BJ (cell line): Measurements from ENCODE around the gene CRHR1. TPM values are rescaled to one million over a fixed set of nuclear protein-coding genes. Genes with fewer than 3 reads are reported as not detected.

Source experiments
- CTCF ChIA-PET: fragments of 350-600 bp; formaldehyde crosslinking; extraction: SDS; loops from one replicate; lab custom pipeline; 2021; ENCODE audit warnings: antibody characterized with exemption, inconsistent platforms; lab: Yijun Ruan, JAX
- POLR2A ChIA-PET: fragments of 300-600 bp; sonication (Branson Sonifier 250); formaldehyde crosslinking; extraction: SDS; loops from one replicate; lab custom pipeline; 2021; ENCODE audit warnings: antibody characterized with exemption; lab: Charles Lee
- DNase-seq: peaks from one replicate; pipeline ENCODE4 v3.0.0-alpha.2; 2011; ENCODE audit warnings: low read depth
- H3K27me3 ChIP-seq: 2 replicates; pipeline ENCODE4 v1.6.0; 2011; ENCODE audit warnings: low read length; ENCODE audit not compliant: control insufficient read depth, insufficient read depth
- H3K36me3 ChIP-seq: 2 replicates; pipeline ENCODE4 v1.5.1; 2011; ENCODE audit warnings: low read length; ENCODE audit not compliant: control insufficient read depth, insufficient read depth
- H3K4me3 ChIP-seq: 2 replicates; pipeline ENCODE4 v1.5.1; 2011; ENCODE audit warnings: low read depth, mild to moderate bottlenecking, control low read depth, low read length
- CTCF ChIP-seq: IDR thresholded peaks from 2 replicates; pipeline ENCODE4 v1.5.1; 2011; ENCODE audit warnings: low read depth, mild to moderate bottlenecking, control low read depth, inconsistent platforms, low read length, moderate library complexity; ENCODE audit not compliant: insufficient read depth
- polyA plus RNA-seq: library from polyadenylated mRNA; depleted of rRNA; stranded (reverse); fragments of >200 nt; gene quantifications from 2 replicates; pipeline ENCODE4 v1.2.3, GENCODE V29; 2011

The CRHR1 gene
- polyA plus RNA-seq, 1 experiment: not detected

GRCh38 chr17:45789874-45790273, 5.8 kb downstream of the CRHR1 start:
- ChIA-PET POLR2A (no interaction called here), CTCF (no interaction called here)
- DNase-seq: no peak
- TF ChIP-seq CTCF: no peak
- H3K4me3 ChIP-seq: no peak overlapping the region
- H3K36me3 ChIP-seq: no peaks in the 10 kb centered on the region
- peaks cover 39% of the 10 kb centered on the region for H3K27me3 ChIP-seq

DNA sequence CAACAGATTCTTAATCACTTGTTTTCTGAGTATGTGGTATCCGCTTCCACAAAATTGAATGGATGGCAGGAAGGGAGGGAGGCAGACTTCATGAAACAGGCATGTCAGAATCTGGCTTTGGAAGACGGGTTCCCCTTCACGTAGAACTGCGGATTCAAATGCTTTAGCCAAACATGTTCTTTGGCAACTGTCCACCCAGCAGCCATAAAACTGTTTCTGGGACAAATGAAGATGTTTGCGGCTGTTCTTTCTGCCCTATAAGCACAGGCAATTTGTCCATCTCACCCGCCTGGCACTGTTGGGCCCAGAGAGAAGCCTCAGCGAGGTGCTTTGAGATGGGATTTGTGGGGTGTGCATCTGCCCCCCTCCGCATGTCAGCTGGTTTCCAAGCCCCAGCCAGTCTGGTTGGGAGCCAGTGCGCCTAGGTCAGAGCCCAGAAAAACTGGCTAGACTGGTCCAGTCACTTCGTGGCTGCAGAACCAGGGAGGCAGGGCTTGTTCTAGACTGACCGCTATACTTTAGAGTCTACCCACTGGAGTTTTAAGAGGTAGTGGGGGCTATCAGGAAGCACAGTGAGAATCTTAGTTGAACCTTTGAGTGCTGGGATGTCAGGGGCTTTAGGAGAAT, 6.3 kb downstream of the CRHR1 start:
- peaks cover 34% of the 10 kb centered on the region for H3K27me3 ChIP-seq
- CTCF ChIA-PET: interaction anchor here (1.1 kb wide), 1 partner anchor 13 kb away, joined by 3 read pairs; no protein-coding TSS in a partner anchor
- no peak for DNase-seq
- H3K4me3 ChIP-seq: no peak overlapping the region
- H3K36me3 ChIP-seq: no peaks in the 10 kb centered on the region
- TF ChIP-seq CTCF: no peak
- POLR2A ChIA-PET: no interaction called here

DNA sequence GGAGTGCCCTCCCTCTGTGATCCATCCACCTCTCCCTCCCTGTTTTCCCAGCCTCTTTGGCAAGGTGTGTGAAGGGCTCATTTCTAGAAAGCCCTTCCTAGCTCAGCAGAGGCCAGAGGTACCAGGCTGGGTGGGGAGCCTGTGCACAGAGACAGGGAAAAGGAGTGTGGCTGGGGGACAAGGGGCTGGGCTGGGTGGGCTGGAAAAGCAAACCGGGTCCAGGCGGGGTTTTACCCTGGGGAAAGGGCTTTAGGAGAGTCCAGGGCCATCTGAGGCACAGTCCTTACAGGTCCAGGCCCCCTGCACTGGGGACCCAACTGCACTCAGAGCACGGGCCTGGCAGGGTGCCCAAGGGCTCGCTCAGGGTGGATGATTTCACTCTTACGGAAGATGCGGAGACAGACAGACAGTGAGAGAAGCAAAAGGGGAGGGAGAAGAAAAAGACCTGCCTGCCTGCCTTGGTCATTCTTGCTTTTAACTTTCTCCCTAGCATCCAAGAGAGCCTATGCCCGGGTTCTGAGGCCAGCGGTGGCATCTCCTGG, 7.0 kb downstream of the CRHR1 start:
- ChIA-PET POLR2A (no interaction called here), CTCF (interaction anchor here (0.8 to 1.1 kb wide), 2 partner anchors 12 to 151 kb away, joined by 3 read pairs; no protein-coding TSS in a partner anchor)
- Histone ChIP-seq H3K27me3 (peaks cover 34% of the 10 kb centered on the region), H3K4me3 (no peak overlapping the region), H3K36me3 (no peaks in the 10 kb centered on the region)
- DNase-seq: no peak
- no peak for TF ChIP-seq CTCF

- TF ChIP-seq CTCF: no peak
- H3K4me3 ChIP-seq: no peak overlapping the region
- no peaks in the 10 kb centered on the region for H3K36me3 ChIP-seq
- ChIA-PET CTCF (interaction anchor here (0.8 to 0.9 kb wide), 2 partner anchors 10 to 152 kb away, joined by 3 read pairs; no protein-coding TSS in a partner anchor), POLR2A (no interaction called here)
- no peak for DNase-seq
- H3K27me3 ChIP-seq: peaks cover 36% of the 10 kb centered on the region
Observed at GRCh38 chr17:45791935-45792334, 7.8 kb downstream of the CRHR1 start.

- no peak for DNase-seq
- ChIA-PET CTCF (interaction anchor here (0.9 kb wide), 1 partner anchor 10 kb away, joined by 3 read pairs; no protein-coding TSS in a partner anchor), POLR2A (no interaction called here)
- Histone ChIP-seq H3K36me3 (no peaks in the 10 kb centered on the region), H3K27me3 (peaks cover 34% of the 10 kb centered on the region), H3K4me3 (no peak overlapping the region)
- TF ChIP-seq CTCF: no peak
Observed at GRCh38 chr17:45792437-45792836, 8.3 kb downstream of the CRHR1 start.
